Activated CD8-positive, alpha-beta T cell treated with anti-CD3 and anti-CD28 coated beads for 36 hours (primary cell): ENCODE results near the gene ADAMTSL5. TPM values are rescaled to one million over a fixed set of nuclear protein-coding genes. Genes with fewer than 3 reads are reported as not detected.

Experiments
- ATAC-seq: fragments of 200-7000 bp; cut with Tn5 transposase; one replicate; pipeline ENCODE4 v1.10.0; 2021; ENCODE audit warnings: mild to moderate bottlenecking, moderate library complexity
- CTCF ChIA-PET: fragments of 350-600 bp; sonication (Branson Sonifier 250); formaldehyde crosslinking; loops from one replicate; lab custom pipeline; 2021; ENCODE audit warnings: antibody characterized with exemption; lab: Charles Lee
- POLR2A ChIA-PET: fragments of 350-600 bp; sonication (Branson Sonifier 250); formaldehyde crosslinking; loops from one replicate; lab custom pipeline; 2021; ENCODE audit warnings: antibody characterized with exemption; lab: Charles Lee
- DNase-seq: peaks from one replicate; pipeline ENCODE4 v3.0.0-alpha.2; 2020
- H3K27ac Mint-ChIP-seq: one replicate; pipeline ENCODE4 v1.8.0; 2021; ENCODE audit warnings: mild to moderate bottlenecking, mixed read lengths
- H3K27me3 Mint-ChIP-seq: one replicate; pipeline ENCODE4 v1.8.0; 2021; ENCODE audit warnings: mixed read lengths
- H3K36me3 Mint-ChIP-seq: one replicate; pipeline ENCODE4 v1.8.0; 2021; ENCODE audit warnings: low read depth, mixed read lengths
- H3K4me1 Mint-ChIP-seq: one replicate; pipeline ENCODE4 v1.8.0; 2021; ENCODE audit warnings: low read depth, mixed read lengths
- H3K4me3 Mint-ChIP-seq: one replicate; pipeline ENCODE4 v1.8.0; 2021; ENCODE audit warnings: mild to moderate bottlenecking, moderate library complexity, mixed read lengths
- H3K9me3 Mint-ChIP-seq: one replicate; pipeline ENCODE4 v1.8.0; 2021; ENCODE audit warnings: mixed read lengths
- intact Hi-C: fragments of 100-400 bp; cut with micrococcal nuclease; formaldehyde crosslinking; loops from one replicate; pipeline ENCODE4 v1.10.0; 2022
- total RNA-seq, 2 experiments: library from RNA; stranded (reverse); gene quantifications; one replicate each; pipeline ENCODE4 v1.2.3, GENCODE V29; 2021
- TF ChIP-seq, protein P1 (sequence below): fragments of 200-600 bp; IDR thresholded peaks from one replicate; pipeline ENCODE4 v1.8.0; 2022; ENCODE audit warnings: antibody characterized with exemption, mild to moderate bottlenecking

Gene ADAMTSL5
- total RNA-seq, 2 experiments from 2014 or later, result 1.3 TPM

DNA sequence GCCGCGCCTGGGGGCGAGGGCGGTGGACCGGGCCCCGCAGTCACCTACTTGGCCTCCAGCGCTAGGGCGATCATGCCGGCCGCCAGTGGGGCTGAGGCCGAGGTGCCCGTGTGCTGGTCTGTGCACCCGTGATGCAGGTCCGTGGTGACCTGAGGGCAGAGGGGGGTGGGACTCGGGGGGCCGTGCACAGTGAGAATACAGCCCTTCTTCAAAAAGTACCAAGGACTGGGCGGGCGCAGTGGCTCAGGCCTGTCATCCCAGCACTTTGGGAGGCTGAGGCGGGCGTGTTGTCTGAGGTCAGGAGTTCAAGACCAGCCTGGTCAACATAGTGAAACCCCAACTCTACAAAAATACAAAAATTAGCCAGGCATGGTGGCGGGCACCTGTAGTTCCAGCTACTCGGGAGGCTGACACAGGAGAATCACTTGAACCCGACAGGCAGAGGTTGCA, 28.8 kb downstream of the ADAMTSL5 start:
- TF ChIP-seq, protein P1, sequence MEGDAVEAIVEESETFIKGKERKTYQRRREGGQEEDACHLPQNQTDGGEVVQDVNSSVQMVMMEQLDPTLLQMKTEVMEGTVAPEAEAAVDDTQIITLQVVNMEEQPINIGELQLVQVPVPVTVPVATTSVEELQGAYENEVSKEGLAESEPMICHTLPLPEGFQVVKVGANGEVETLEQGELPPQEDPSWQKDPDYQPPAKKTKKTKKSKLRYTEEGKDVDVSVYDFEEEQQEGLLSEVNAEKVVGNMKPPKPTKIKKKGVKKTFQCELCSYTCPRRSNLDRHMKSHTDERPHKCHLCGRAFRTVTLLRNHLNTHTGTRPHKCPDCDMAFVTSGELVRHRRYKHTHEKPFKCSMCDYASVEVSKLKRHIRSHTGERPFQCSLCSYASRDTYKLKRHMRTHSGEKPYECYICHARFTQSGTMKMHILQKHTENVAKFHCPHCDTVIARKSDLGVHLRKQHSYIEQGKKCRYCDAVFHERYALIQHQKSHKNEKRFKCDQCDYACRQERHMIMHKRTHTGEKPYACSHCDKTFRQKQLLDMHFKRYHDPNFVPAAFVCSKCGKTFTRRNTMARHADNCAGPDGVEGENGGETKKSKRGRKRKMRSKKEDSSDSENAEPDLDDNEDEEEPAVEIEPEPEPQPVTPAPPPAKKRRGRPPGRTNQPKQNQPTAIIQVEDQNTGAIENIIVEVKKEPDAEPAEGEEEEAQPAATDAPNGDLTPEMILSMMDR, result no peak
- ATAC-seq (no peak), DNase-seq (no peak)
- POLR2A ChIA-PET, result no interaction called here
- no peak overlapping the region for H3K27ac Mint-ChIP-seq
- H3K36me3 Mint-ChIP-seq, result peaks cover 2% of the 10 kb centered on the region
- no peaks in the 10 kb centered on the region for H3K27me3 Mint-ChIP-seq
- intact Hi-C loops, result no loop called here
- no peak overlapping the region for H3K4me3 Mint-ChIP-seq
- H3K4me1 Mint-ChIP-seq, result peaks cover 3% of the 10 kb centered on the region
- no peaks in the 10 kb centered on the region for H3K9me3 Mint-ChIP-seq
- CTCF ChIA-PET, result no interaction called here

DNA sequence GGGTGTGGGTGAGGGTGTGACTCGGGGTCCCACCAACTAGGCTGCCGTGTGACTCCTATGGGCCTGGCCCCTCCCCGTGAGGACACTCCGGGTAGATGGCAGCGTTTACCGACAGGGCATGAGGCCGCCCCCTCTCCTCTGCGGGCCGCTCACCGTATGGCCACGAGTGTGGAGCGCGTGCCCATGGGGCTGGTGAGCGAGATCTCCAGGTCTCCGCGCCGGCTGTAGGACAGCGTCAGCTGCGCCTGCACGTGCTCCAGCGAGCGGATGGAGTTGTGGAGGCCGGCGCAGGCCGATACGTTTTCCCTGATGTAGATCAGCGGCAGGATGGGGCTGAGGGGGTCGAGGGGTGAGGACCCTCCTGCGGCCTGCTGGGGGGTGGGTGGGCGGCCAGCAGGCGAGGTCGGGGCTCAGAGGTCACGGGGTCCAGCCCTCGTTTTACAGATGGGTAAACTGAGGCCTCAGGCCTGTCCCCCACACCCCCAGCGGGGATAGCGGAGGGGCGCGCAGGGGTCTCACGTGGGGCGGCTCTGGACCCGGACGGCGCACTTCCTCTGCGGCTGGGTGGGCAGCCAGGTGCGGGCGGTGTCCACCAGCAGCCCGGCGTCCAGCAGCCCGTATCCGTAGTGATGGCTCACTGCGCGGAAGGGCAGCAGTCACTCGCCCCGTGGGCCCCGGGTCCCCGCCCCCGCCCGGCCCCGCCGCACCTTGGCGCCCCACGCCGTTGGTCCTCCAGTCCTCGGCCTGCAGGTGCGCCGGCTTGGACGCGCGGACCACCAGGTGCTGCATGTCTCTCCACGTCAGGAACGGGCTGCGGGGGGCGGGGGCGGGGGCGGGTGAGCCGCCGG, 29.5 kb downstream of the ADAMTSL5 start:
- H3K4me3 Mint-ChIP-seq, result no peak overlapping the region
- TF ChIP-seq, protein P1, result no peak
- no peak for DNase-seq
- H3K27me3 Mint-ChIP-seq, result no peaks in the 10 kb centered on the region
- no peak for ATAC-seq
- peaks cover 3% of the 10 kb centered on the region for H3K36me3 Mint-ChIP-seq
- no peaks in the 10 kb centered on the region for H3K9me3 Mint-ChIP-seq
- intact Hi-C loops, result no loop called here
- POLR2A ChIA-PET, result no interaction called here
- CTCF ChIA-PET, result no interaction called here
- H3K4me1 Mint-ChIP-seq, result peaks cover 4% of the 10 kb centered on the region
- no peak overlapping the region for H3K27ac Mint-ChIP-seq

DNA sequence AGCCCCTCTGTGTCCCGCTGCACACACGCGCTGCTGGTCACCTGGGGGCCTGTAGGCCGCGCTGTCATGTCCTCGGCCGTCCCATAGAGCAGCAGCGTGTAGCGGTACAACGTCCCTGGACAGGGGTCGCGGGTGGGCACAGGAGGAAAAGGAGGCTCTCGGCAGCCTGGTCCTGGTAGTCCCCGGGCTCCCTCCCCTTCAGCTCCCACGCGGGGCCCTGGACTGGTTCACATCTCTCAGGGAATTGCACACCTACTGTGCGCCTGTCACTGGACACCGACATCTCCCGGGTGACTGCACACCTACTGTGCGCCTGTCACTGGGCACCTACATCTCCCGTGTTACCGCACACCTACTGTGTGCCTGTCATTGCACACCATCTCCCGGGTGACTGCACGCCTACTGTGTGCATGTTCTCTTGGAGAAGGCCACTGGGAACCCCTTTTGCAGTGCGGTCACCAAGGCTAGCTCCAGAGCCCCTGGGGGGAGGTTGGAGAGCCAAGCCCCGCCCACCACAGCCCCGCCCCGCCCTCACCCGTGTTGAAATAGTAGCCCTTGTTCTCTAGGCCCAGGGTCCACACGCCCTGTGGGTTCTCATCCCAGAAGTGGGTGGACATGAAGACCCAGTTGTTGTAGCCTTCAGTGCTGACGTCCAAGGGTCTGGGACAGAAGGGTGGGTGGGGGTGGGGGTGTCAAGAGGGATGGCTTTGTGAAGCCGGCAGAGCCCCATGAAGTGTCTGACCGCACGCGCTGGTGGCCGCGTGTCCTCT, 30.3 kb downstream of the ADAMTSL5 start:
- intact Hi-C loops, result no loop called here
- CTCF ChIA-PET, result no interaction called here
- no peaks in the 10 kb centered on the region for H3K9me3 Mint-ChIP-seq
- H3K27me3 Mint-ChIP-seq, result no peaks in the 10 kb centered on the region
- ATAC-seq, result no peak
- no peak overlapping the region for H3K4me3 Mint-ChIP-seq
- peaks cover 3% of the 10 kb centered on the region for H3K36me3 Mint-ChIP-seq
- H3K27ac Mint-ChIP-seq, result no peak overlapping the region
- POLR2A ChIA-PET, result interaction anchor here (0.9 to 1.5 kb wide), 2 partner anchors 7 to 23 kb away, joined by 3 read pairs; partner anchors contain the start of gene PCSK4
- TF ChIP-seq, protein P1, result no peak
- DNase-seq, result no peak
- H3K4me1 Mint-ChIP-seq, result peaks cover 7% of the 10 kb centered on the region

DNA sequence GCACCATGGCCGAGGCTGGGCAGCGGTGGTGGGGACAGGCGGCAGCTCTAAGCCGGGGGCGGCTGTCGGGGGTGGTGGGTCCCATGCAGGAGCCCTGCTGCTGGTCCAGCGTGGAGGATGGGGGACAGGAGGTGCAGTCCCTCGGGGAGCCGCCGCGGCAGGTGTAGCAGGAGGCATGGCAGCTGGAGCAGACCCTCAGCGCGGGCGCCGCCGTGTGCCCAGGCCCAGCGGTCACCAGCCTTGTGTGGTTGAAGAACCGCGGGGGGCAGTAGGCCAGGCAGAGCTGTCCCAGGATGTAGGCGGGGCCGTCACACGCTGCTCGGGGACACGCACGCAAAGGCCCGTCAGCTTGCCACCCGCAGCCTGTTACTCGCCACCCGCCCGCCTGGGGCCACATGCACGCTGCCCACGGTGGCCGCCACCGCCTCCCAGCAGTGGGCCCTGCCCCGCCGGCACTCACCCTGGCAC, 30.9 kb downstream of the ADAMTSL5 start:
- intact Hi-C loops, result no loop called here

More for the DNA sequence above, 30.9 kb downstream of the ADAMTSL5 start:
- TF ChIP-seq, protein P1, result no peak
- no peak for ATAC-seq
- DNase-seq, result no peak
- H3K9me3 Mint-ChIP-seq, result no peaks in the 10 kb centered on the region
- no peaks in the 10 kb centered on the region for H3K27me3 Mint-ChIP-seq
- no peak overlapping the region for H3K27ac Mint-ChIP-seq
- POLR2A ChIA-PET, result interaction anchor here (0.9 to 1.5 kb wide), 2 partner anchors 8 to 22 kb away, joined by 3 read pairs; partner anchors contain the start of gene PCSK4
- CTCF ChIA-PET, result no interaction called here
- H3K36me3 Mint-ChIP-seq, result peaks cover 8% of the 10 kb centered on the region
- H3K4me1 Mint-ChIP-seq, result peaks cover 12% of the 10 kb centered on the region
- H3K4me3 Mint-ChIP-seq, result no peak overlapping the region
